SKM-1 (cell line): ENCODE measurements around the gene LUZP1.
"Not testable (repeated sequence)": the region's sequence is repeated elsewhere in the genome, so short reads cannot be mapped to it uniquely, and the experiment has no call there.

Experiments used
- DNase-seq: peaks from one replicate; lab custom pipeline; 2025; ENCODE audit not compliant: unreplicated experiment; lab: John Stamatoyannopoulos, UW

LUZP1 gene

DNA sequence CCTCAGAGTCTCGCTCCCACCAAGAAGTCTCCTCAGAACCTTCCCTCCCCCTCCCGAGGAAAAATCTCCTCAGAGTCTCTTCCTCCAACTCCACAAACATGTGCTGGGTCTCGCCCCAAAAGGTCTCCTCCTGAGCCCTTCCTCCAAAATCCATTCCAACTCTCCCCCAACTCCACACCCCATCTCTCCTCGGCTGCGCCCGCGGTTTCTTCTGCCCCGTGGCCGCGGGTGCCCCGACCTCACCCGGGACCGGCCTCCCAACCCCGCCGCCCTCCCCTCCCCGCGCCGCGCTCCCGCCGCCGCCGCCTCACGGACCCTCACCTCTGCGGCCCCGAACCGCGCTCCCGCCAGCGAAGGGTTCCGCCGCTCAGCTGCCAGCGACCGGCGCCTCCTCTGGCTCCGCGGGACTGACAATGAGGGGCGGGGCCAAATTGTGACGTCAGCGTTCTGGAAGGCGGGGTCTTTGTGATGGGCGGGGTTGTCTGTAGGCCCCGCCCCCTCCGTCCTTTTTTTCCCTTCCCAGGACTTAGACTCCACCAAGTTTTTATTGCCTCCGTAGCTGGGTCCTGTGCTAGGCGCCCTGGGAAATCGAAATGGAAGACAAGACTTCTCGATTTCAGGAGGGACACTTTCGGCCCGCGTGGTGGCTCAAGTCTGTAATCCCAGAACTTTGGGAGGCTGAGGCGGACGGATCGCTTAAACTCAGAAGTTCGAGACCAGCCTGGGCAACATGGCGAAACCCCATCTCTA, at the start of gene LUZP1:
LUZP1 (minus strand) TSS at position 412 of the 750 bp plus-strand sequence.
- peak; percentile 28 for DNase-seq

DNA sequence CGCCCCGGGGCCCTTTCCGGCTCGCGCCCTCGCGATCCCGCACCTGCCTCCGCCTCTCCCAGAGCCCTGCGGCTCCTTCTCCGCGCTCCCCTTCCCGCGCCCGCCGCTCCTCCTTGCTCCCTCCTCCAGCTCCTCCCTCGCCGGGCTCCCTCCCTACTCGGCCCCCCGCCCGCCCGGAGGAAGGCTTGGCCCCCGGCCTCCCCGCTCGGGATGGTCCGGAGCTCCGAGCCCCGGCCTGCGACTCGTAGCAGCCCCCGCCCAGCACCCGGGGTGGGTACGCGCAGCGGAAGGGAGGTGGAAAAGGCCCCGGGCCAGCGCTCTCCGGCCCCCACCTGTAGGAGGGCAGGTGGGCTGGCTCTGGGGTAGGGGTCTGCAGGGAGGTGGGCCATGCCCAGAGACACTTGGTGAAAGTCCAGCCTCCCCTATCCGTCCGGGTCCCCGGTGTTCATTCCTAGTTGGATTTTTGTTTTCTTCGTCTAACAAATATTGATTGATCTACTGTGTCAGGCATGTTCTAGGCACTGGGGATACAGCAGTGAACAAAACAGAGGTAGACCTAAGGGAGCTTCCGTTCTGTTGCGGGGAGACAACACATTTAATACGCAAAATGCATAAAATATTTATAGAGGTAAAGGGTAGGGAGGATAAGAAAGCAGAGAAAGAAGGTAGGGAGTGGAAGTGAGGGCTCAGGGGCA, 48.9 kb upstream of the LUZP1 start, which contains the start of gene HTR1D:
HTR1D (minus strand) TSS at position 82 of the 695 bp plus-strand sequence. CDS start 23,283 bp downstream, outside the sequence.
- DNase-seq: no peak

DNA sequence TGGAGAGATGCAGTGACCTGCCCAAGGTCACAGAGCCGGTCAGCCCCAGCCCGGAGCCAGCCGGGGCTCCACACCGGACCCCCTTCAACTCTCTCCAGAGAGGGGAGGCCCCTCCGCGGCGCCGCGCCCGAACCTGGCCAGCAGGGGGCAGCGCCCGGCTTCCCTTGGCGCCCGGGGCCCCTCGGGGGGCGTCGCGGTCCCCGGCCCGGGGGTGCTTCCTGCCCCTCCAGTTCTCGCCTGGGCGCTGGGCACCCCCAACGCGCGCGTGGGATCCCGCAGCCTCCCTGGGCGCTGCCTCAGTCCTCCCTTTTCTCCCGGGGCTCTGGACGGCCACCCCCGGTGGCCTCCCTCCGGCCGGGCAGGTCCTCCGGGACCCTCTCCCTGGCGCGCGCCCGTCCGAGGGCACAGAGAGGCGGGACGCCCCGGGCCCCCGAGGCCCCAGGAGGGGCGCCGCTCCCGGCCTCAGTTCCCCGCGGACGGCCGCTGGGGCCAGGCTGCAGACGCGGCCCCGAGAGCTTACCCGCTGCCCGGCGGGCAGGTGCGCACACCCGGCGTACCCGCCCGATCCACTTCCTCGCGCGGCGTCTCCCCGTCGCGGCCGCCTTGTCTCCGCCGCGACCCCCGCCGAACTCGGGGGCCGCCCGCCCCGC, 48.2 kb upstream of the LUZP1 start:
- DNase-seq: no peak

DNA sequence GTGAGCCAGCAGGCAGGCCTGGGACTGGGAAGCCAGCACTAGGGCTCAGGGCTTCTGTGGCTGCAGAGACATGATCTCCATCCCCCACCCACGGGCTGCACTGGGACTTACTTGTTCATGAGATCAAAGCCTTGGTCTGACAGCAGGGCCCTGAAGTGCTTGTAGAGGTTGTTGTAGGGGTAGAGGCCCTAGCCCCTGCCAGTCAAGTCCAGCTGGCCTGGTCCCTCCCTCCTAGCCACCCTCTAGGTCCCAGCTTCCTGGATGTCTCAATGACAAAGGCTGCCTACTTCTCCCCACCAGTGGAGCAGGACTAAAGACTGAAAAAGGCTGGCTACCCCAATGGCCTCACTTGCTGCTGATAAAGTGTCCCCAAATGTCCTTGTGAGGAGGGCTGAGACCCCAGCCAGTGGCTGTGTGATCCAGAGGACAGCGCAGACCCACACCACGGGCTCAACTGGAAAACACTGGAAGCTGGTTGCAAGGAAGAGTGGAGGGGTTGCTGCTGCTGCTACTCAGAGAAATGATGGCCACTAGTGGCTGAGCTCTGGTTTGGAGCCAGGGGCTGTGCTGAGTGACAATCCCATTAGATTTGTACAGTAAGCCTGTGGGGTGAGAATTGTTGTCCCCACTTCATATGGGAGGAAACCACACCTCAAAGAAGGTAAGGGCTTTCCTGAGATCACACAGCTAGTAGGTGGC, 47.2 kb upstream of the LUZP1 start:
- DNase-seq: no peak

DNA sequence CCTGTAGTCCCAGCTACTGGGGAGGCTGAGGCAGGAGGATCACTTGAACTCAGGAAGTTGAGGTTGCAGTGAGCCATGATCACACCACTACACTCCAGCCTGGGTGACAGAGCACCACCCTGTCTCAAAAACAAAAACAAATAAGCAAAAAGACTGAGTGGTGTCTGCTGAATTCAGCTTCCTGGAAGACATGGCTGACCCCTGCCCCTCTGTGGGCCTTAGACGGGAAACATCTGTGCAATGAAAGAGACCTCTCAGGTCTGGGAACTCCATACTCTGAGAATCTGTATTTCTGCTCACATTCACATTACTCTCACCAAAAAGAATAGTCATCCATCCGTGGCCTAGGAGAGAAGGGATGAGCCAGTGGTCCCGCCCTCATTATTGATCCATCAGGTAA, 46.6 kb upstream of the LUZP1 start:
- DNase-seq: no peak

DNA sequence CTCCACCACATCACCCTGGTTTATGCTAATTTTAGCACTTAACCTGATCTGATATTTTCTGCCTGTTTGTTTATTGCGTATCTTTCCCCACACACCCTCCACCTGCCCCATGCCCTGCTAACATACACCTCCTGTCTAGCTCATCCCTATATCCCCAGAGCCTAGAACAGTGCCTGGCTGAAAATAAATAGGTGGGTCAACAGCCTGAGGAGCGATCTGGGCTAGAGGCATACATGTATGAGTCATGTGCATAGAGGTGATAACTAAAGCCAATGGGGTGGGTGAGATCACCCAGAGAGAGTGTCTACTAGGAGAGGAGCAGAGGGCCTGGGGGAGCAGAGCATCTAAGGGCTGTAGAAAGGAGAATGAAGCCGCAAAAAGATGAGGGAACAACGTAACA, 46.0 kb upstream of the LUZP1 start:
- no peak for DNase-seq

DNA sequence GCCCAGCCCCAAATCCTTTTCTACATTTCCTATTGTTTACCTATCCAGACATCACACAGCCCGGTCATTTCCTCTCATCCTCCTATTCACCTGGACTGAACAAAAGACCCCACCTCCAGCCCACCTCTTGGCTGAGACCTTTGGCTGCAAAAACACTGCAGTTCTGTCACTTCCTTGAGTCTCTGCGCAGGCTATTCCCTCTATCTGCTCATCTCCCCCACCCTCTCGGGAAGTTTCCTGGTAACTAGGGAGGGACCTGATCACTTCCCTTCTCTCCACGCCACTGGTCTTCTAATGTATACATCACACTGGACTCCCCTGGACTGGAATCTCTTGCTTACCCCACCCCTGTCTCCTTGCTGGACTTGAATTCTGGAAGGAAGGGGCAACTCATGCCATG, 43.3 kb upstream of the LUZP1 start:
- DNase-seq: no peak

DNA sequence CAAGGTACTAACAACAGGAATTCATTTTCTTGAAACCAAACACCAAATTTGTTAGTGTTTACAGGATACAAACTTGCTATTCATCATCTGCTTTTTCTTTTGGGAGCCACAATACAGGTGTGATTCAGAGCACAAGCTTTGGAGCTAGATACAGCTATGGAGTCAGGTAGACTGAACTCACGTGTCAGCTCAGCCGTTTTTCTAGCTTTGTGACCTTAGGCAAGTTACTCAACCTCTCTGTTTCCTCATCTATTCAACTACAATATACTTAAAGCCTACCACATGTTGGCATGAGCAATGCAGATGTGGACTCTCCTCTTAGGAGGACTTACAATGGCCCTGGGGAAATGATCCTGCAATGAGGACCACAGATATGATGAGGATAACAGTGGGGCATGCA, 42.3 kb upstream of the LUZP1 start:
- DNase-seq: no peak

DNA sequence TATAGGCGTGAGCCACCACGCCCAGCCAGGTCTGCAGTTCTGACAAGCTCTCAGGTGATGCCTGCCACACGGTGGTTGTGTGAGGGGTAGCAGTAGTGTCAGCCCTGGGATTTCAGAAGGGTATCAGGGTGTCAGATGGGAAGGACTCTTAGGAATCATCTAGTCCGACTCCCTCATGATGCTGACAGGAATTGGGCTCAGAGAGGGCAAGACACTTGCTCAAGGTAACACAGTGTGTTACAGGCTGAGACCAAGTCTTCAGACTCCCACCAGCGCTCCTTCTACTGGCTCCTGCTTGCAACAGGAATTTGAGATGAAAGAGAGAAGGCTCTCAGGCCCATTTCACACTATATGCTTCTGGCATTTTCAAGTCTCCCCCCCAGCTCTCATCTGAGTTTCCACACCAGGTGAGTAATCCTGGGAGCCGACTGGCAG, 41.7 kb upstream of the LUZP1 start:
- DNase-seq: no peak

DNA sequence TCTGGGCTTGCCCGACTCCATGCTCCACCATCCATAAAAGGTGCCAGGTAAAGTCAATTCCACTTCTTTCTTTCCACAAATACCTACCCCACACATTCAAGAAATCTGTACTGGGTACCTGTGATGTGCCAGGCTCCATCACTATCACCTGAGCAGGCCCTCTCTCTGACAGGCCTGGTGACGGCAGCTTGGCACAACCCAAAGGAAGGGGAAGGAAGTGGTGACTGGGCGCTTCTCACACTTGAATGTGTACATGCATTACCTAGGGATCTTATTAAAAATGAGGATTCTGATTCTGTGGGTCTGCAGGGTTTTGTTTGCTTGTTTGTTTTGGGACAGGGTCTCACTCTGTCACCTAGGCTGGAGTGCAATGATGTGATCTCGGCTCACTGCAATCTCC, 41.1 kb upstream of the LUZP1 start:
- no peak for DNase-seq

DNA sequence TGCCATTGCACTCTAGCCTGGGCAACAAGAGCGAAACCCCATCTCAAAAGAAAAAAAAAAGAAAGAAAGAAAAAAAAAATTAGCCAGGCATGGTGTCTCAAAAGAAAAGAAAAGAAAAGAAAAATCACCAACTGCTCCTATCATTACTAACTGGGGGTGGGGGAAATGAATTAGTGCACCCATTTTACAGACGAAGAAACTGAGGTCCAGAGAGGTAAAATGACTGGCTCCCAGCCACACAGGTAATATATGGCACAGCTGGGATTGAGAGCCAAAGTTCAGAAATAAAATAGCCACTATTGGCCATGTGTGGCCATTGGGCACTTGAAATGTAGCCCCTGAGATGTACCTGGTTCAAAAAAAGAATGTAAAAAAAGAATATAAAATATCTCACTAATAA, 39.9 kb upstream of the LUZP1 start:
- DNase-seq: no peak

DNA sequence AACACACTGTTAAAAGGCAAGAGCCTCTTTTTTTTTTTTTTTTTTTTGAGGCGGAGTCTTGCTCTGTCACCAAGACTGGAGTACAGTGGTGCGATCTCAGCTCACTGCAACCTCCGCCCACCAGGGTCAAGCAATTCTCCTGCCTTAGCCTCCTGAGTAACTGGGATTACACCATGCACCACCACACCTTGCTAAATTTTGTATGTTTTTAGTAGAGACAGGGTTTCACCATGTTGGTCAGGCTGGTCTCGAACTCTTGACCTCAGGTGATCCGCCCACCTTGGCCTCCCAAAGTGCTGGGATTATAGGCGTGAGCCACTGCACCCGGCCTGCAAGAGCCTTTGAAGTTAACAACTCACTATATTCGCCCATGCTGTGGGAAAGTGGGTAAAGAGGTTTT, 39.1 kb upstream of the LUZP1 start:
- not testable (repeated sequence) for DNase-seq

DNA sequence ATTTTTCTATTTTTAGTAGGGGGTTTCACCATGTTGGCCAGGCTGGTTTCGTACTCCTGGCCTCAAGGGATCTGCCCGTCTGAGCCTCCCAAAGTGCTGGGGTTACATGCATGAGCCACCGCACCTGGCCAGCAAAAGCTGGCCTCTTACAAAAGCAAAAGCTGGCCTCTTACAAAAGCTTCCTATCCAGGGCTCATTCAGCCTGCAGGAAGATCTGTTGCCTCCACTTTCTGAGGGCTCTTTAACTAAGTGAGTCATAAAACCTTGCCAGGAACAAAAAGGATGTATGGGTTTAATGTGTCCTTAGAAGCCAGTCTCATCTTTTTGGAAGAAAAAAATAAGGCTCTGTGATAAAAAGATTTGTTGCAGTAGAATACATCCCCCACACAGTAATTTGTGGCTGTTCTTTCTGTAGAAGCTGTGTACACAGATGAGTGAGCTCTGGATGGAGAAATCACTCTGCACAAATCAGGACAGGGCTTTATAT, 33.6 kb upstream of the LUZP1 start:
- no peak for DNase-seq

DNA sequence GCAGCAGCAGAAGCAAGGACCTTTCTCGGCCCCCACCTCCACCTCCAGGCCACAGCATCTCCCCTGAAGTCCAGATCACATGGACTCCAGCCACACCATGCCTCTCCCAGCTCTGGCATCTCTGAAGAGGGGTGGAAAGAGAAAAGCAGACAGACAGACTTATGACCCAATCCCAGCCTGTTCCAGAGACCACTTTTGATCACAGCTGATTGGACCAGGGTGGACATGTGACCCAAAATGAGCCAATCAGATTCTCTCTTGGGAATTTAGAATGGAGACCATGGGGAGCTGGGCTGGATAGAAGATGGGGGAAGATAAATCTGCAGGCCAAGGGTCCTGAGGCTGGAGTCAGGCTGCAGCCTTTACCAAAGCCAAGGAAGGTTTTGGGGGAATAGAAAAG, 32.2 kb upstream of the LUZP1 start:
- DNase-seq: no peak

DNA sequence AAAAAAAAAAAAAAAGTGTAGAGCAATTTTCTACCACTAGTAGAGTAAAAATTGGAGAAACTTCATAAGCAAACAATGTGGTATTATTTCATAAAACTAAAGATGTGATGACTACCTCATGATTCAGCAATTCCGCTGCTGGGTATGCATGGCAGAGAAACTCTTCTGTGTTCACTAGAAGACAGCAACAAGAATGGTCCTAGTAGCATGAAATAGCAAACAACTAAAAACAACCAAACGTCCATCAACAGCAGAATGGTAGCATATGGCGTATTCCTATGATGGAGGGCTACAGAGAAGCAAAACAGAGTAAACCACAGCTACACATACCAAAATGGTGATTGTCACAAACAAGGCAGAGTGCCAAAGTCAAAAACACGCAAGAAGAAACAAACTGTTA, 29.7 kb upstream of the LUZP1 start:
- DNase-seq: no peak

DNA sequence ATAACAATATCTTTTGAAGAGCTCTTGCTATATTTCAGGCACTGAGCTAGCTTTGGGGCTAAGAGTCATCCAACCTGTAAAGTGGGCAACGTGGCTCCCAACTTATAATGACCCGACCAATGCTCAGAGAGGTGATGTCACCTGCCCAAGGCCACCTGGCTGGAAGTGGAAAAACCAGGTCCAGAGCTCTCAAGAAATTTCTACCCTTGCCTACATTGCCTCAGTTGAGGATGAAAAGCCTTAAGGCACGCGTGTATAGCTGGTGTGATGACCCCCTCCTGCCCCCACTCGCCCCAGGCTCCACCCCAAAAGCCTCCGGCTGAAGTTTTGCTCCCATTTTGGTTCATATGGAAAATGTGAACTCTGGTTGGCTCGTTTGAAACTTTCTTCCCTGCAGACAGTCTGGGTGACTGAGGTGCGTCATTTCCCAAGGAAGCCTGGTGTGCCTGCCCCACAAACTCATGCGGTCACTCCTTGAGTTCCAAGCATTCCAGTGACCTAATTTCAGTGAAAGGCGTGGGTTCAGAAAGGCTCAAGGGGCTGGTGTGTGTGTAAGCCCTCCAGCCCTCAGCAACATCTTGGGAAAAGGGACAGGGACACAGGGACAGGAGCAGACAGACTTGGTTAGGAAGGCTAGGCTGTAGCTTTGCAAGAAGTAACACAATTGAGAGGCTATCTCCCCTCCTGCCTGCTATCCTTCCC, 28.1 kb upstream of the LUZP1 start:
- DNase-seq: no peak

DNA sequence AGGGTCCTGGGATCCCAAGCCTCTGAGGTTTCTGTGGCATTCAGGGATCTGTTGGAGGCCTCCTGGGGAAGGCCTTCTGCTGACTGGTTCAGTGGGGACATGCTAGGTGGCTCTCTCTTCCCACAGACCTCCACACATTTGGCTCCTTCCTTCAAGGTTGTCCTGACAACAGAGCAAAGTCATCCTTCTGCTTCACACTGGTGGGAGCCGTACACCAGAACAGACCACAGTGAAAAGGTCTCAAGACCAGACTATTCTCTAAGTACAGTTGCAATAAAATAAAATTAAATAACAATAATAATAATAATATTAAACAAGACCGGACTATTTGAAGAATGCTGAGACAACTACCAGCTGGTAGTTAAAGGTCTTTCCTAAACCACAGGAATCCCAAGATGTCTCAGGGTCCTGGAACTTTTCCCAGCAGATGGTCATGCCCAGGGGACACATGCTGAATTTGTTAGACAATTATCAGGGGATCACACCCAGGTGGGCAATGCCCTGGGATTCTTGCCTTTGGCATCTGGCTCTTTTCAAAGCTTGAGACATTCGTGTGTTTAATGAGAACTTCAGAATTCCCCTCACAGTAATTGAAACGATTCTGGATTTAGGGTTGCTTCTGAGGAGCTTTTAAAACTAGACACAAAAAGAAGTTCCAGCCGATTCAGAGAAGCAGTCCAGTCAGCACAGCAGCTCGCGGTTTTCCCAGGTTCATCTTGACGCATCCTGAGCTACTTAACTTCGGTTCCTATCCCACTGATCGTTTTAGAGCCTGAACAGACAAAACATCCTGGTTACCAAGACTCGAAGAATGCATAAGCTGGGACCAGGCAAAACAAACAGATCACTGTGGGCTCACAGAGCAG, 25.7 kb upstream of the LUZP1 start:
- no peak for DNase-seq

DNA sequence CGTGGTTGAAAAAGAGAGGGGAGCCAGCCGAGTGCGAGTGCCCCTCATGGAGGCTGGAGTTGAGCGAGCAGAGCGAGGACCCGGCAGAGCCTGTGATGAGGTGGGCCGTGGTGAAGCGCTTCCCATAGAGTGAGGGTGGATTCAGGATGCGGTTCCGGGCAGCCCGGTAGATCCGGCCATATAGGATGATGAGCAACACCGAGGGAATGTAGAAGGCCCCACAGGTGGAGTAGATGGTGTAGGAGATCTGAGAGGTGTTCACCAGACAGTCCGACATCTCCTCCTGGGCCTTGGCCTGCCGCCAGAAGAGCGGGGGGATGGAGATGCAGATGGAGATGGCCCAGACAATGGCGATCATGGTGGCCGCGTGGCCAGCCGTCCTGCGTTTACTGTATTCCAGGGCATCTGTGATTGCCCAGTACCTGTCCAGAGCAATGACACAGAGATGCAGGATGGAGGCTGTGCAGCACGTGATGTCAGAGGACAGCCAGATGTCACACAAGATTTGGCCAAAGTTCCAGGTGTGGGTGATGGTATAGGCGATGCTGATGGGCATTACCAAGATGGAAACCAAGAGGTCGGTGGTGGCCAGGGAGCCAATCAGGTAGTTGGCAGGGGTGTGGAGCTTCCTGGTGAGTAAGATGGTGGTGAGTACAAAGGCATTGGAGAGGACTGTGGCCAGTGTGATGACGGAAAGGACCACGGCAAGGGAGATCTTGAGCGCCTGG, 24.9 kb upstream of the LUZP1 start:
- no peak for DNase-seq

DNA sequence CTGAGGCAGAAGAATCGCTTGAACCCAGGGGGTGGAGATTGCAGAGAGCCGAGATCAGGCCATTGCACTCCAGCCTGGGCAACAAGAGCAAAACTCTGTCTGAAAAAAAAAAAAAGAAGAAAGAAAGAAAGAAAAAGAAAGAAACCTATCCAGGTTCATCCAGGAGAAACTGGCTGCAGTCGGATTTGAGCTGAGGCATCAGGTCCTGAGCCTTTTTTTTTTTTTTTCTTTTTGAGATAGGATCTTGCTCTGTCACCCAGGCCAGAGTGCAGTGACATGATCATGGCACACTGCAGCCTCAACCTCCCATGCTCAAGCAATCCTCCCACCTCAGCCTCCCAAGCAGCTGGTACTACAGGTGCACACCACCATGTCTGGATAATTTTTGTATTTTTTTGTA, 22.5 kb upstream of the LUZP1 start:
- DNase-seq: no peak
